ENCODE measurements around the gene ZNRF4. TPM values are rescaled to one million over a fixed set of nuclear protein-coding genes. Genes with fewer than 3 reads are reported as not detected.

Gene ZNRF4
- total and polyA plus RNA-seq, 2 of the 8 experiments (the other 6 are each of a cell fraction or from before 2014, with no cell fraction given): not detected

- TF ChIP-seq CHD7 (IDR thresholded peaks at IDR 0.05; ENCODE audit: insufficient replicate concordance, low read length): no peak
These were observed 30.0 kb downstream of the ZNRF4 start (continued) for GRCh38 chr19:5485286-5485636.
